COR-L47 (cell line): ENCODE results near the gene RBM45.
"Not testable (repeated sequence)": the region's sequence is repeated elsewhere in the genome, so short reads cannot be mapped to it uniquely, and the experiment has no call there.

ENCODE experiments used
- DNase-seq: peaks from one replicate; lab custom pipeline; 2025; lab: John Stamatoyannopoulos, UW

Gene RBM45

GRCh38 chr2:178106053-178106452 is 6.2 kb upstream of the RBM45 start:
- DNase-seq: no peak

GRCh38 chr2:178108176-178108575 is 4.1 kb upstream of the RBM45 start:
- DNase-seq: no peak

- DNase-seq: peak; percentile 69
Measured at GRCh38 chr2:178109813-178110212, 2.4 kb upstream of the RBM45 start.

- DNase-seq: peak; percentile 44
Measured at GRCh38 chr2:178110681-178111080, 1.6 kb upstream of the RBM45 start.

- no peak for DNase-seq
Measured at GRCh38 chr2:178111743-178112142, 494 bp upstream of the RBM45 start.

GRCh38 chr2:178114462-178114861 is 2.2 kb downstream of the RBM45 start:
- DNase-seq: no peak

GRCh38 chr2:178115271-178115670 is 3.0 kb downstream of the RBM45 start:
- no peak for DNase-seq

- no peak for DNase-seq
Measured at GRCh38 chr2:178117725-178118124, 5.5 kb downstream of the RBM45 start.

GRCh38 chr2:178119179-178119922 is 7.1 kb downstream of the RBM45 start:
- no peak for DNase-seq

GRCh38 chr2:178123163-178123562 is 10.9 kb downstream of the RBM45 start:
- no peak for DNase-seq

- DNase-seq: no peak
Measured at GRCh38 chr2:178125125-178125524, 12.9 kb downstream of the RBM45 start.

GRCh38 chr2:178125862-178126261 is 13.6 kb downstream of the RBM45 start:
- DNase-seq: no peak

- no peak for DNase-seq
Measured at GRCh38 chr2:178128836-178129630, 16.8 kb downstream of the RBM45 start.

- no peak for DNase-seq
Measured at GRCh38 chr2:178136321-178137025, 24.2 kb downstream of the RBM45 start.

GRCh38 chr2:178142274-178143065 is 30.2 kb downstream of the RBM45 start:
- no peak for DNase-seq

- no peak for DNase-seq
Measured at GRCh38 chr2:178143481-178143880, 31.2 kb downstream of the RBM45 start.

GRCh38 chr2:178152033-178152432 is 39.8 kb downstream of the RBM45 start:
- peak; percentile 31 for DNase-seq

GRCh38 chr2:178152542-178152941 is 40.3 kb downstream of the RBM45 start:
- no peak for DNase-seq

GRCh38 chr2:178152977-178153376 is 40.7 kb downstream of the RBM45 start:
- DNase-seq: no peak

GRCh38 chr2:178153878-178154277 is 41.6 kb downstream of the RBM45 start:
- not testable (repeated sequence) for DNase-seq

- DNase-seq: no peak
Measured at GRCh38 chr2:178155524-178155923, 43.3 kb downstream of the RBM45 start.

- DNase-seq: no peak
Measured at GRCh38 chr2:178157574-178157973, 45.3 kb downstream of the RBM45 start.
